ENCODE data around the gene SMCO4. TPM values are rescaled to one million over a fixed set of nuclear protein-coding genes. Genes with fewer than 3 reads are reported as not detected.

Gene SMCO4
- total and polyA plus RNA-seq, 2 donors (not counting 1 experiment from before 2014, with no cell fraction given): 3.6 to 5.1 TPM

- Histone ChIP-seq H3K4me3 (ENCODE audit: control extremely low read depth in 1 of 5, extremely low read depth in 1 of 5, insufficient read depth in 1 of 5, low read depth in 2 of 5, low read length in 4 of 5) (no peak overlapping the region), H3K4me1 (ENCODE audit: control insufficient read depth in 2 of 2, insufficient read depth in 2 of 2, low read length in 2 of 2) (no peaks in the 10 kb centered on the region), H3K9me3 (ENCODE audit: control extremely low read depth in 1 of 3, control insufficient read depth in 2 of 3, insufficient read depth in 1 of 3, low read length in 2 of 3) (no peaks in the 10 kb centered on the region), H3K79me2 (ENCODE audit: control insufficient read depth, insufficient read depth, low read length) (no peaks in the 10 kb centered on the region), H3K9ac (ENCODE audit: low read length) (no peak overlapping the region), H3K4me2 (replicated peaks; ENCODE audit: low read depth, low read length, poor library complexity, severe bottlenecking) (no peak overlapping the region), H2AFZ (ENCODE audit: insufficient read depth, low read depth, low read length, poor library complexity, severe bottlenecking) (no peak overlapping the region), H3K27me3 (replicated peaks in 1 of 4; ENCODE audit: control extremely low read depth in 1 of 4, control insufficient read depth in 3 of 4, insufficient read depth in 4 of 4, low read length in 3 of 4) (peaks cover 0 to 4% (median 0%) of the 10 kb centered on the region in 4 experiments), H3K36me3 (replicated peaks in 1 of 2; ENCODE audit: control extremely low read depth in 1 of 2, control insufficient read depth in 1 of 2, extremely low read depth in 1 of 2, insufficient read depth in 2 of 2, low read length in 1 of 2) (no peaks in the 10 kb centered on the region), H3K27ac (ENCODE audit: low read length in 2 of 2) (no peak overlapping the region), H4K20me1 (ENCODE audit: control insufficient read depth, insufficient read depth, low read length, poor library complexity, severe bottlenecking) (no peaks in the 10 kb centered on the region)
- no peaks in the 10 kb centered on the region for H3K4me1 Mint-ChIP-seq
- no peaks in the 10 kb centered on the region for H3K9me3 Mint-ChIP-seq (ENCODE audit: insufficient read depth)
- H3K4me3 Mint-ChIP-seq: no peak overlapping the region
- POLR2A ChIA-PET: no interaction called here
- no peak for TF ChIP-seq CTCF (IDR thresholded peaks at IDR 0.05)
- TF ChIP-seq EZH2 (IDR thresholded peaks at IDR 0.05; ENCODE audit: borderline replicate concordance, insufficient read depth, low read depth, low read length, poor library complexity, severe bottlenecking): no peak
- intact Hi-C loops (cut with micrococcal nuclease): no loop called here
- no peak overlapping the region for H3K27ac Mint-ChIP-seq
- ATAC-seq (ENCODE audit: low read depth) (no peak), DNase-seq (no peak)
- peaks cover 8% of the 10 kb centered on the region for H3K27me3 Mint-ChIP-seq
- CTCF ChIA-PET: no interaction called here
These were observed 26.3 kb upstream of the SMCO4 start for GRCh38 chr11:93569496-93569895.

- Histone ChIP-seq H3K4me2 (replicated peaks; ENCODE audit: low read depth, low read length, poor library complexity, severe bottlenecking) (no peak overlapping the region), H3K9me3 (ENCODE audit: control extremely low read depth in 1 of 3, control insufficient read depth in 2 of 3, insufficient read depth in 1 of 3, low read length in 2 of 3) (no peaks in the 10 kb centered on the region), H3K9ac (ENCODE audit: low read length) (no peak overlapping the region), H3K27me3 (replicated peaks in 1 of 4; ENCODE audit: control extremely low read depth in 1 of 4, control insufficient read depth in 3 of 4, insufficient read depth in 4 of 4, low read length in 3 of 4) (peaks cover 0 to 4% (median 0%) of the 10 kb centered on the region in 4 experiments), H3K79me2 (ENCODE audit: control insufficient read depth, insufficient read depth, low read length) (no peaks in the 10 kb centered on the region), H4K20me1 (ENCODE audit: control insufficient read depth, insufficient read depth, low read length, poor library complexity, severe bottlenecking) (no peaks in the 10 kb centered on the region), H3K36me3 (replicated peaks in 1 of 2; ENCODE audit: control extremely low read depth in 1 of 2, control insufficient read depth in 1 of 2, extremely low read depth in 1 of 2, insufficient read depth in 2 of 2, low read length in 1 of 2) (no peaks in the 10 kb centered on the region), H3K27ac (ENCODE audit: low read length in 2 of 2) (no peak overlapping the region), H2AFZ (ENCODE audit: insufficient read depth, low read depth, low read length, poor library complexity, severe bottlenecking) (no peak overlapping the region), H3K4me3 (ENCODE audit: control extremely low read depth in 1 of 5, extremely low read depth in 1 of 5, insufficient read depth in 1 of 5, low read depth in 2 of 5, low read length in 4 of 5) (no peak overlapping the region), H3K4me1 (ENCODE audit: control insufficient read depth in 2 of 2, insufficient read depth in 2 of 2, low read length in 2 of 2) (no peaks in the 10 kb centered on the region)
- POLR2A ChIA-PET: no interaction called here
- H3K4me3 Mint-ChIP-seq: no peak overlapping the region
- CTCF ChIA-PET: no interaction called here
- peaks cover 12% of the 10 kb centered on the region for H3K27me3 Mint-ChIP-seq
- no peak for DNase-seq
- no peaks in the 10 kb centered on the region for H3K9me3 Mint-ChIP-seq (ENCODE audit: insufficient read depth)
- no peak overlapping the region for H3K27ac Mint-ChIP-seq
- TF ChIP-seq EZH2 (IDR thresholded peaks at IDR 0.05; ENCODE audit: borderline replicate concordance, insufficient read depth, low read depth, low read length, poor library complexity, severe bottlenecking): no peak
- TF ChIP-seq CTCF (IDR thresholded peaks at IDR 0.05): no peak
- intact Hi-C loops (cut with micrococcal nuclease): no loop called here
- no peaks in the 10 kb centered on the region for H3K4me1 Mint-ChIP-seq
- 67% methylated on average over 1 of the region's 2 CpGs for WGBS (ENCODE audit: insufficient coverage)
- ATAC-seq (ENCODE audit: low read depth): no peak
These were observed 25.5 kb upstream of the SMCO4 start for GRCh38 chr11:93568726-93569125.
